Epithelial cell of proximal tubule (primary cell): ENCODE results near the gene NEK3. TPM values are rescaled to one million over a fixed set of nuclear protein-coding genes. Genes with fewer than 3 reads are reported as not detected.
A peak's percentile ranks its signal among the peaks of the same experiment; 100 is the strongest.

ENCODE experiments used
- DNase-seq: peaks from one replicate; pipeline ENCODE4 v3.0.0-alpha.2; 2011; ENCODE audit warnings: low read depth
- H3K4me3 ChIP-seq: 2 replicates; pipeline ENCODE4 v1.5.1; 2011; ENCODE audit warnings: low read depth, mild to moderate bottlenecking, low read length
- CTCF ChIP-seq: conservative IDR thresholded peaks from 2 replicates; pipeline ENCODE4 v1.5.1; 2012; ENCODE audit warnings: low read depth, mild to moderate bottlenecking, low read length
- total RNA-seq: library from RNA; depleted of rRNA; stranded (reverse); fragments of >200 nt; gene quantifications from 2 replicates; pipeline ENCODE4 v1.2.3, GENCODE V29; 2015

NEK3 gene
- total RNA-seq, 1 donor from 2014 or later: 22.4 TPM

- DNase-seq: no peak
- TF ChIP-seq CTCF: no peak
Observed at GRCh38 chr13:52130641-52131040, 28.8 kb downstream of the NEK3 start.

DNA sequence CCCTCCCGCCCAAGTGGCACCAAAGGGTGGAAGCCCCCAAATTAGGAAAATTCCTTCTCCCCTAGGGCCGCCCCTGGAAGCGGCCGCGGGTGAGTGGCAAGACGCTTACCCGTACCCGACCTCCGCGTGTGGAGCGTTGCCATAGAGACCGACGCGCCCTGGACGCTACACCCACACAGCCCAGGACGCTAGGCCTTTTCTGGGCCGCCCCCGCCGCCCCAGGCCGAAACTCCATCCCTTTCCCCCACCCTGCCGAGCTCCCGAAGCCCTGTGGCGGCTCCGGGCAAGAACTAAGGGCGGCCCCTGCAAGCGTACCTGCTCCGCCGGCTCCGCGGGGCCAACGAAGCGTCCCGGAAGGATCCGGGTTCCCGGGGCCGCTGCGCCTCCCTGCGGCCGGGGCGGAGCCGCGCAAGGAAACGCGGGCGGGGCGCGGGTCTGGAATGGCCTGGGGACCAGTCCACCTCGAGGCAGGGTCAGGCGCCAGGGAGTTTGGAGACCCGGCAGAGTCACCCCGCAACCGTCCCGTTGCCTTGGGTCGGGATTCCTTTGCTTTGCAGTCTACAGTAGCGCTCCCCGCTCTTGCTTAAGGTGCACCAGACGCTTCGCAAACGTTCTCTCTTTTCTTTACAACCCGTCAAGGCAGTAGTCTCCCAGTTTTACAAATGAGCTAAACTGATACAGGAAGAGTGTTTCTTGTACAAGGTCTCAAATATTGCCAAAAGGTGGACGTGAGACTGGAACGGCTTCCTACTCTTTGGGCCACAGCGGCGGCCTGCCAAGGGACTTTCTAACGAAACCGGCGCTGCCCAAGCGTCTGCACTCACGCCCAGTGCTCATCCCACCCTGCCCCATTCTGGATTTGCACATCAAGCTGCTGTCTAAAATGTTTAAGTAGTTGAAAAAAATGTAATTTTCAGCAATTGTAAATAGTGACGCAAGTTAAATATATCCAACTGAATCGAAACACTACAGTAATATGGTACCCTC, 30.4 kb downstream of the NEK3 start, which contains the start of gene NEK5:
Gene NEK5, minus strand, starts transcription at position 360 of the 987 bp plus-strand sequence. CDS start 1,591 bp downstream, outside the sequence.
- DNase-seq: no peak
- TF ChIP-seq CTCF: peak; percentile 78
- H3K4me3 ChIP-seq: peak within 1 kb of the TSS; percentile 70

More at GRCh38 chr13:52130641-52131040, 28.8 kb downstream of the NEK3 start:
- H3K4me3 ChIP-seq: no peak overlapping the region

- peak overlapping the region; percentile 70 for H3K4me3 ChIP-seq
- TF ChIP-seq CTCF: peak; percentile 91
- peak; percentile 43 for DNase-seq
Observed at GRCh38 chr13:52127783-52128702, 31.4 kb downstream of the NEK3 start.

DNA sequence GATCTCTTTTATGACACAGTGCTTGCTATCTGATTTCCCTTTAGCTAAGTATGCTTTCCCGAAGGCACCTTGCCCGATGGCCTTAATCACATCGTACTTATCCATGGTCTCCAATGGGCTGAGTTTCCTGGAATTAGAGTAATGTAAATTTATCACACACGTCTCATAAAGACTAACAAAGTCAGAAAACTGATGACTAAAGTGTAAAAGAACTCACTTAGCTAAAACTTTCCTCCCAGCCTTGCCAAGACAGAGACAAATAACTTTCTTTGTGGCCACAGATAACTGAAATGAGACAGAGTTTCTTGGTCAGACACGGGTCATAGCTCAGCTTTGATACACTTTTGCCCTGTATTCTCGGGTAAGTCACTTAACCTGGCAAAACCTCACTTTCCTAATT, 32.0 kb downstream of the NEK3 start:
- TF ChIP-seq CTCF: no peak

GRCh38 chr13:52125547-52125946, 33.9 kb downstream of the NEK3 start:
- no peak for TF ChIP-seq CTCF
- no peak for DNase-seq
- no peak overlapping the region for H3K4me3 ChIP-seq

More for the DNA sequence above, 32.0 kb downstream of the NEK3 start:
- DNase-seq: no peak
- no peak overlapping the region for H3K4me3 ChIP-seq

GRCh38 chr13:52118595-52118994, 40.8 kb downstream of the NEK3 start:
- no peak for TF ChIP-seq CTCF
- H3K4me3 ChIP-seq: no peak overlapping the region
- DNase-seq: no peak
